Daoy (cell line): ENCODE results near the gene OTUD7B. TPM values are rescaled to one million over a fixed set of nuclear protein-coding genes. Genes with fewer than 3 reads are reported as not detected.

Experiments used
- DNase-seq: peaks from one replicate; pipeline ENCODE4 v3.0.0-alpha.2; 2015; ENCODE audit warnings: low read depth
- total RNA-seq: library from RNA; depleted of rRNA; stranded (reverse); fragments of >200 nt; shearing (Covaris generic); gene quantifications from 2 replicates; pipeline ENCODE4 v1.2.3, GENCODE V29; 2014; rRNA removed

OTUD7B gene
- total RNA-seq, 1 experiment from 2014 or later: 13.0 TPM

GRCh38 chr1:149917571-149918144 lies 92.9 kb downstream of the OTUD7B start, which contains the start of gene SV2A:
TSS of gene SV2A (minus strand) at chr1:149917844. CDS start at chr1:149913840, 4,004 bp downstream.
- DNase-seq: peak; percentile 59

DNA sequence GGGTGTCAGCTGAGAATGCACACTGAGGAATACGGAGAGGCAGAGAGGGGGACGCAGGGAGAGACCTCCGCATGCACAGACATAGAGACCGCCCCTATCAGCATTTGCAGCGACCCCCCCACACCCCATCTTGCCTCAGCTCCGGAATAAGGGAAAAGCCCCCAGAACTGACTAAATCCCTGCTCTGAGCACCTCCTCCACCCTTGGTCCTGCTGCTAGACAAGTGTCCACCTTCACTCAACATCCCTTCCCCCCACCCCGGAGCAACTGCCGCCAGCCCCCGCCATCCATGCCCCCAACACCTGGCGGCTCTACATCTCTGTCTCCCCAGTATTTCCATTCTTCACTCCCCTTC lies 93.7 kb downstream of the OTUD7B start:
- DNase-seq: no peak

- DNase-seq: no peak
Measured at GRCh38 chr1:149916193-149916897, 94.2 kb downstream of the OTUD7B start.

GRCh38 chr1:149915429-149916192 lies 94.9 kb downstream of the OTUD7B start:
- no peak for DNase-seq

GRCh38 chr1:149914545-149914944 lies 96.0 kb downstream of the OTUD7B start:
- DNase-seq: no peak

- no peak for DNase-seq
Measured at GRCh38 chr1:149906570-149907075, 103.9 kb downstream of the OTUD7B start.

- DNase-seq: no peak
Measured at GRCh38 chr1:149903836-149904491, 106.6 kb downstream of the OTUD7B start.

DNA sequence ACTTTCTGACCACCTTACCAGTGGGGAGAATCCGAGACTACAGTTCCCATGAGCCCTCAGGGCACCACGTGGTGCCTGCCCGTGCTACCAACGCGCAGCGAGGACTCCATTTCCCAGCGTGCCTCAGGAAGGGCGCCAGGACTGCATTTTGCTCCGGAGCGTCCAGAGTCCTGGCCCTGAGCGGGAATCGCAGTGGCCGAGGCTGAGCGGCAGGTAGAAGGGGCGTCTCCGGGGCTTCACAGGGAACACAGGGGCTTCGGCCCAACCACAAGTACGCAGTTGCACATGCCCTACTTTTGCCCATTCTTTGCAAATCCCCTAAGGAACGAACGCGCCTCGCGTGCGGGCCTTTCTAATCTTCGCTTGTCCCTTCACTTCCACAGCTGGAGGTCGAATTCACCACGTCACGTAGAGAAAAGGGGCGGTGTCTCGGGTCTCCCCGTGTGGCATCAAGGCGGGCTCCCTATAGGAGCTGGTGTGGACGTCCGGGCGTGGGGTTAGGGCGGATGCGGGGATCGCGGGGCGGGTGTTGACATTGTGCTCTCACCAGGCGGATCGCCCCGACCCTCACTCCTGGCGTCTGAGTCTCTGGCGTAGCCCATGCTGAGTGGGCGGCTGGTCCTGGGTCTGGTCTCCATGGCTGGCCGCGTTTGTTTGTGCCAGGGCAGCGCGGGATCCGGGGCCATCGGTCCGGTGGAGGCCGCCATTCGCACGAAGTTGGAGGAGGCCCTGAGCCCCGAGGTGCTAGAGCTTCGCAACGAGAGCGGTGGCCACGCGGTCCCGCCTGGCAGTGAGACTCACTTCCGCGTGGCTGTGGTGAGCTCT lies 110.9 kb downstream of the OTUD7B start, which contains the start of gene BOLA1:
Gene BOLA1, plus strand, starts transcription at position 109 of the 825 bp plus-strand sequence. Its CDS starts 492 bp downstream, at position 601.
- DNase-seq: peak; percentile 90

DNA sequence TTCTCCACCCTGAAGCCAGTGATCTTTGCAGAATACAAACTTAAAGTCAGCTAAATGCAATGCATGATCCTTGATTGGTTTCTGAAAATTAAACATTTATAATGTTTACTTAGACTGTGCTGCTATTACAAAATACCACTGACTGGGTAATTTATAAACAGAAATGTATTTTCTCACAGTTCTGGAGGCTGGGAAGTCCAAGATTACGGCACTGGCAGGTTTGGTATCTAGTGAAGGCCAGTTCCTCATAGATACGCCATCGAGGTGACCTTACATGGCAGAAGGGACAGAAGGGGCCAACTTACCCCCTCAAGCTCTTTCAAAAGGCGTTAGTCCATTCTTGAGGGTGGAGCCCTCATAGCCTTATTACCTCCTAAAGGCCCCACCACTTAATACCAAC lies 114.0 kb downstream of the OTUD7B start:
- DNase-seq: no peak

GRCh38 chr1:149888999-149889289 lies 121.6 kb downstream of the OTUD7B start:
- no peak for DNase-seq

- DNase-seq: peak; percentile 88
Measured at GRCh38 chr1:149888247-149888998, 122.1 kb downstream of the OTUD7B start.

Other genes starting within 250 kb of the OTUD7B start
- gene FCGR1A, start 228.0 kb downstream of the OTUD7B start, total RNA-seq: not detected in 2 replicates
- gene BOLA1, start 111.2 kb downstream of the OTUD7B start, total RNA-seq: 5.9 and 11.0 TPM in 2 replicates
- gene SV2A, start 92.9 kb downstream of the OTUD7B start, total RNA-seq: 8.8 and 9.0 TPM in 2 replicates
- 8.9 and 16.2 TPM in 2 replicates for gene SF3B4, start 82.9 kb downstream of the OTUD7B start, total RNA-seq
- 2.9 and 3.7 TPM in 2 replicates for gene MTMR11, start 73.8 kb downstream of the OTUD7B start, total RNA-seq
- gene VPS45, start 57.0 kb upstream of the OTUD7B start, total RNA-seq: 48.5 and 53.0 TPM in 2 replicates
- 66.9 and 75.8 TPM in 2 replicates for gene PLEKHO1, start 139.2 kb upstream of the OTUD7B start, total RNA-seq
- 105 and 118 TPM in 2 replicates for gene ANP32E, start 225.4 kb upstream of the OTUD7B start, total RNA-seq
- not detected in 2 replicates for gene CA14, start 247.0 kb upstream of the OTUD7B start, total RNA-seq